H1 (cell line): ENCODE data around the gene SAE1. TPM values are rescaled to one million over a fixed set of nuclear protein-coding genes. Genes with fewer than 3 reads are reported as not detected.
A peak's percentile ranks its signal among the peaks of the same experiment; 100 is the strongest.

Source experiments
- CTCF ChIA-PET: fragments of 300-600 bp; sonication (Branson Sonifier 250); formaldehyde crosslinking; loops from one replicate; lab custom pipeline; 2021; ENCODE audit not compliant: partially characterized antibody; lab: Charles Lee
- POLR2A ChIA-PET: fragments of 300-600 bp; sonication (Branson Sonifier 250); formaldehyde crosslinking; loops from one replicate; lab custom pipeline; 2021; ENCODE audit warnings: inconsistent platforms; ENCODE audit not compliant: partially characterized antibody; lab: Charles Lee
- DNase-seq, 2 experiments: peaks; one replicate each; pipeline versions ENCODE4 v3.0.0 to v3.0.0-alpha.2; 2010 to 2022; ENCODE audit warnings: low spot score in 2 of 2, low read depth in 1 of 2, mixed read lengths in 1 of 2
- FAIRE-seq: peaks from 2 replicates; lab custom pipeline; 2011; peaks lifted over from hg19 to GRCh38; lab: Jason Lieb, UNC
- H2AFZ ChIP-seq: 2 replicates; pipeline ENCODE4 v1.8.1; 2012; ENCODE audit warnings: low read length, inconsistent platforms
- H2AK5ac ChIP-seq: 2 replicates; pipeline ENCODE4 v1.6.1; 2013; ENCODE audit warnings: low read depth, low read length
- H2BK120ac ChIP-seq: replicated peaks from 2 replicates; pipeline ENCODE3; 2013; ENCODE audit warnings: low read depth, low read length, inconsistent platforms
- H2BK12ac ChIP-seq: 2 replicates; pipeline ENCODE4 v1.6.1; 2013; ENCODE audit warnings: low read depth, low read length
- H2BK15ac ChIP-seq: 2 replicates; pipeline ENCODE4 v1.6.1; 2013; ENCODE audit warnings: low read length
- H2BK20ac ChIP-seq: 2 replicates; pipeline ENCODE4 v1.6.1; 2013; ENCODE audit warnings: low read length
- H2BK5ac ChIP-seq: 2 replicates; pipeline ENCODE4 v1.6.1; 2013; ENCODE audit warnings: low read depth, low read length
- H3K14ac ChIP-seq: 2 replicates; pipeline ENCODE4 v1.6.1; 2013; ENCODE audit warnings: inconsistent platforms; ENCODE audit not compliant: insufficient read length
- H3K18ac ChIP-seq: 2 replicates; pipeline ENCODE4 v1.6.1; 2013; ENCODE audit warnings: low read length; ENCODE audit errors: extremely low read depth
- H3K23ac ChIP-seq: 2 replicates; pipeline ENCODE4 v1.6.1; 2013; ENCODE audit warnings: inconsistent platforms; ENCODE audit not compliant: insufficient read length
- H3K23me2 ChIP-seq: 2 replicates; pipeline ENCODE4 v1.6.1; 2013; ENCODE audit warnings: low read depth, low read length
- H3K27ac ChIP-seq: 2 replicates; pipeline ENCODE4 v1.6.1; 2011; ENCODE audit warnings: low read depth, low read length, inconsistent platforms
- H3K27me3 ChIP-seq, 4 experiments: replicated peaks in 1 of 4; 1 replicate in 1 of 4; 2 replicates in 3 of 4; pipeline versions ENCODE4 v1.6.1 to v1.8.1; 2011 to 2013; ENCODE audit warnings: low read length in 3 of 4, mild to moderate bottlenecking in 3 of 4, inconsistent platforms in 2 of 4, mixed read lengths in 2 of 4, moderate library complexity in 1 of 4; ENCODE audit not compliant: control insufficient read depth in 3 of 4, insufficient read depth in 3 of 4; ENCODE audit errors: extremely low read depth in 1 of 4
- H3K36me3 ChIP-seq, 4 experiments: 2 replicates each; pipeline versions ENCODE4 v1.6.1 to v1.8.1; 2011 to 2013; ENCODE audit warnings: mild to moderate bottlenecking in 4 of 4, low read length in 3 of 4, moderate library complexity in 2 of 4, control low read depth in 1 of 4, inconsistent platforms in 1 of 4; ENCODE audit not compliant: insufficient read depth in 4 of 4, control insufficient read depth in 2 of 4
- H3K4ac ChIP-seq: replicated peaks from 2 replicates; pipeline ENCODE3; 2013; ENCODE audit warnings: low read length, low read depth, mixed read lengths, inconsistent platforms; ENCODE audit not compliant: insufficient read length
- H3K4me1 ChIP-seq, 4 experiments: replicated peaks in 1 of 4; 1 replicate in 1 of 4; 2 replicates in 3 of 4; pipeline versions ENCODE4 v1.6.1 to v1.8.1; 2011 to 2013; ENCODE audit warnings: low read length in 3 of 4, inconsistent platforms in 2 of 4, mixed read lengths in 1 of 4; ENCODE audit not compliant: insufficient read depth in 4 of 4, control insufficient read depth in 3 of 4
- H3K4me2 ChIP-seq, 2 experiments: 2 replicates each; pipeline versions ENCODE4 v1.6.1 to v1.8.1; 2011 to 2013; ENCODE audit warnings: low read depth in 2 of 2, low read length in 2 of 2, control low read depth in 1 of 2, inconsistent platforms in 1 of 2, mild to moderate bottlenecking in 1 of 2; ENCODE audit not compliant: insufficient read depth in 1 of 2
- H3K4me3 ChIP-seq, 4 experiments: fragments of 200-600, 300-600 bp in 1 of 4; sonication (generic), shearing (Covaris generic), sonication (Bioruptor Twin) in 1 of 4; 2 replicates each; pipeline versions ENCODE4 v1.5.1 to v1.8.1; 2011 to 2016; ENCODE audit warnings: low read length in 4 of 4, low read depth in 3 of 4, control low read depth in 2 of 4, inconsistent platforms in 2 of 4, mild to moderate bottlenecking in 2 of 4, mixed read lengths in 1 of 4, moderate library complexity in 1 of 4; ENCODE audit not compliant: insufficient read depth in 2 of 4; ENCODE audit errors: extremely low read depth in 1 of 4
- H3K56ac ChIP-seq: replicated peaks from 2 replicates; pipeline ENCODE3; 2013; ENCODE audit warnings: low read depth, mild to moderate bottlenecking, mixed read lengths, low read length, inconsistent platforms; ENCODE audit not compliant: insufficient read length
- H3K79me1 ChIP-seq: 2 replicates; pipeline ENCODE4 v1.6.1; 2013; ENCODE audit warnings: low read depth, low read length, control low read depth
- H3K79me2 ChIP-seq, 2 experiments: 2 replicates each; pipeline versions ENCODE4 v1.6.1 to v1.8.1; 2012 to 2013; ENCODE audit warnings: low read length in 2 of 2, mild to moderate bottlenecking in 2 of 2, inconsistent platforms in 1 of 2; ENCODE audit not compliant: insufficient read depth in 2 of 2, control insufficient read depth in 1 of 2
- H3K9ac ChIP-seq, 4 experiments: replicated peaks in 1 of 4; 1 replicate in 1 of 4; 2 replicates in 3 of 4; pipeline versions ENCODE4 v1.6.1 to v1.8.1; 2011 to 2013; ENCODE audit warnings: low read depth in 3 of 4, low read length in 3 of 4, control low read depth in 2 of 4, mild to moderate bottlenecking in 2 of 4, moderate library complexity in 2 of 4, inconsistent platforms in 1 of 4; ENCODE audit errors: extremely low read depth in 1 of 4
- H3K9me3 ChIP-seq, 2 experiments: 2 replicates each; pipeline versions ENCODE4 v1.6.1 to v1.8.1; 2012 to 2013; ENCODE audit warnings: mild to moderate bottlenecking in 2 of 2, moderate library complexity in 2 of 2, control low read depth in 1 of 2, inconsistent platforms in 1 of 2, low read depth in 1 of 2, low read length in 1 of 2, mixed read lengths in 1 of 2; ENCODE audit not compliant: insufficient read depth in 2 of 2
- H4K20me1 ChIP-seq, 2 experiments: replicated peaks in 1 of 2; 2 replicates each; pipeline versions ENCODE3 to v1.8.1; 2011 to 2013; ENCODE audit warnings: inconsistent platforms in 2 of 2, low read length in 2 of 2, mild to moderate bottlenecking in 1 of 2; ENCODE audit not compliant: insufficient read depth in 2 of 2, control insufficient read depth in 1 of 2
- H4K5ac ChIP-seq: 2 replicates; pipeline ENCODE4 v1.6.1; 2013; ENCODE audit warnings: low read length, low read depth, mixed read lengths, inconsistent platforms; ENCODE audit not compliant: insufficient read length
- H4K8ac ChIP-seq: 2 replicates; pipeline ENCODE4 v1.8.0; 2013; ENCODE audit warnings: mild to moderate bottlenecking, moderate library complexity, low read length, inconsistent platforms; ENCODE audit not compliant: insufficient read depth; ENCODE audit errors: extremely low read depth
- H4K91ac ChIP-seq: replicated peaks from 2 replicates; pipeline ENCODE3; 2013; ENCODE audit warnings: low read length, mixed read lengths, inconsistent platforms; ENCODE audit not compliant: insufficient read length
- CHD2 ChIP-seq: IDR thresholded peaks from 2 replicates; pipeline ENCODE4 v1.6.1; 2012; ENCODE audit warnings: low read length, improper control_type of control experiment
- CTCF ChIP-seq, 3 experiments: IDR thresholded peaks; 1 replicate in 2 of 3; 2 replicates in 1 of 3; pipeline versions ENCODE4 v1.5.1 to v1.6.1; 2011; ENCODE audit warnings: low read length in 3 of 3, mild to moderate bottlenecking in 3 of 3, inconsistent platforms in 2 of 3, low read depth in 1 of 3, moderate library complexity in 1 of 3; ENCODE audit not compliant: insufficient read depth in 1 of 3; ENCODE audit errors: control extremely low read depth in 1 of 3
- GABPA ChIP-seq: IDR thresholded peaks from 2 replicates; pipeline ENCODE4 v1.6.1; 2011; ENCODE audit warnings: mild to moderate bottlenecking, low read length, moderate library complexity, borderline replicate concordance; ENCODE audit not compliant: insufficient read depth
- JUN ChIP-seq: IDR thresholded peaks from 2 replicates; pipeline ENCODE4 v1.6.1; 2011; ENCODE audit warnings: low read depth, mild to moderate bottlenecking, improper control_type of control experiment, low read length
- POLR2A ChIP-seq, 2 experiments: IDR thresholded peaks; 1 replicate in 1 of 2; 2 replicates in 1 of 2; pipeline ENCODE4 v1.6.1; 2011; ENCODE audit warnings: low read depth in 2 of 2, low read length in 2 of 2, mild to moderate bottlenecking in 2 of 2; ENCODE audit errors: control extremely low read depth in 1 of 2
- POLR2AphosphoS5 ChIP-seq: IDR thresholded peaks from 2 replicates; pipeline ENCODE4 v1.6.1; 2011; ENCODE audit warnings: low read depth, low read length
- RAD21 ChIP-seq, 2 experiments: IDR thresholded peaks in 1 of 2; conservative IDR thresholded peaks in 1 of 2; 2 replicates each; pipeline ENCODE4 v1.6.1; 2011; ENCODE audit warnings: low read depth in 2 of 2, low read length in 2 of 2, improper control_type of control experiment in 1 of 2, inconsistent platforms in 1 of 2, mild to moderate bottlenecking in 1 of 2, moderate library complexity in 1 of 2
- RBBP5 ChIP-seq: IDR thresholded peaks from 2 replicates; pipeline ENCODE4 v1.7.1; 2012; ENCODE audit warnings: low read depth, mild to moderate bottlenecking, inconsistent platforms, low read length, moderate library complexity, borderline replicate concordance
- SP2 ChIP-seq: IDR thresholded peaks from 2 replicates; pipeline ENCODE4 v1.6.1; 2012; ENCODE audit warnings: mild to moderate bottlenecking, low read length, inconsistent platforms
- SP4 ChIP-seq: IDR thresholded peaks from 2 replicates; pipeline ENCODE4 v1.6.1; 2012; ENCODE audit warnings: low read length, inconsistent platforms
- TBP ChIP-seq: IDR thresholded peaks from 2 replicates; pipeline ENCODE4 v1.6.1; 2011; ENCODE audit warnings: low read depth, low read length, improper control_type of control experiment
- WGBS, 2 experiments: shearing (Covaris generic) in 1 of 2; methylation state at CpG; one replicate each; pipeline versions ENCODE4 v1.1.6 to v1.1.7; 2013 to 2015; ENCODE audit warnings: low lambda C conversion rate in 2 of 2, mixed read lengths in 2 of 2, inconsistent platforms in 1 of 2, low coverage in 1 of 2, missing lambda C conversion rate in 1 of 2; ENCODE audit not compliant: insufficient replicate concordance in 2 of 2, insufficient coverage in 1 of 2, insufficient read length in 1 of 2; ENCODE audit errors: extremely low coverage in 1 of 2, missing lambda C conversion rate in 1 of 2; 5-methylcytosine and 5-hydroxymethylcytosine counted together
- polyA plus RNA-seq, 7 experiments: library from polyadenylated mRNA; depleted of rRNA in 3 of 7; stranded (reverse) in 5 of 7; unstranded in 2 of 7; fragments of >200 nt in 5 of 7; fragments of 200-250 nt in 2 of 7; gene quantifications; 1 replicate in 5 of 7; 2 replicates in 1 of 7; 4 replicates in 1 of 7; pipeline versions ENCODE4 v1.2.1 to v1.2.3, GENCODE V29; 2011 to 2013; ENCODE audit warnings: missing spikeins in 2 of 7, mixed read lengths in 2 of 7
- total RNA-seq: library from RNA; stranded (reverse); fragmentation: NEBNext Ultra II Directional; extraction: Animal tissue kit (Norgen Biotek cat#: 25700); gene quantifications from 2 replicates; pipeline ENCODE4 v1.2.1, GENCODE V29; 2021

SAE1 gene
- total and polyA plus RNA-seq, 2 of the 8 experiments (the other 6 are each of a cell fraction or from before 2014, with no cell fraction given) = 213 to 268 TPM

GRCh38 chr19:47096100-47096704 is 34.4 kb upstream of the SAE1 start:
- H3K4me2 ChIP-seq = no peak overlapping the region
- FAIRE-seq (no peak), DNase-seq (no peak)
- H2BK15ac ChIP-seq = no peak overlapping the region
- H3K36me3 ChIP-seq = peaks cover 4 to 29% (median 11%) of the 10 kb centered on the region in 4 experiments; a peak in 7 of 8 replicates
- H2BK12ac ChIP-seq = no peak overlapping the region
- H3K23ac ChIP-seq = no peak overlapping the region
- H2AK5ac ChIP-seq = no peak overlapping the region
- 92% methylated on average over 12 of the region's 12 CpGs; no CpG with 5 or more reads in 1 of the 2 experiments for WGBS, 2 experiments
- H3K18ac ChIP-seq = no peak overlapping the region
- H2BK20ac ChIP-seq = no peak overlapping the region
- ChIA-PET POLR2A (interaction anchor here (0.7 to 13.8 kb wide), 9 partner anchors 11 to 266 kb away, joined by 3 to 209 read pairs (median 4); partner anchors contain the start of gene ZC3H4), CTCF (interaction anchor here (0.8 to 4.7 kb wide), 6 partner anchors 11 to 148 kb away, joined by 3 to 32 read pairs (median 4); no protein-coding TSS in a partner anchor)
- no peak overlapping the region for H3K4me3 ChIP-seq
- no peaks in the 10 kb centered on the region for H3K9me3 ChIP-seq
- H3K4ac ChIP-seq = no peak overlapping the region
- no peak overlapping the region for H3K27ac ChIP-seq
- H3K4me1 ChIP-seq = peaks cover 2 to 8% (median 4%) of the 10 kb centered on the region in 4 experiments; a peak in 3 of 7 replicates
- H2BK5ac ChIP-seq = peak overlapping the region; percentile 66; the same call in 1 of the 2 replicates
- no peaks in the 10 kb centered on the region for H3K23me2 ChIP-seq
- H3K14ac ChIP-seq = no peak overlapping the region
- peaks cover 7 to 69% of the 10 kb centered on the region in 2 experiments for H3K79me2 ChIP-seq
- peaks cover 15 to 18% of the 10 kb centered on the region in 2 experiments for H4K20me1 ChIP-seq
- peaks cover 18% of the 10 kb centered on the region for H3K79me1 ChIP-seq
- no peak overlapping the region for H2AFZ ChIP-seq
- no peak overlapping the region for H4K5ac ChIP-seq
- no peak overlapping the region for H4K91ac ChIP-seq
- H2BK120ac ChIP-seq = no peak overlapping the region
- H4K8ac ChIP-seq = no peak overlapping the region
- H3K27me3 ChIP-seq = no peaks in the 10 kb centered on the region; a peak in 1 of 7 replicates
- H3K56ac ChIP-seq = no peak overlapping the region
- H3K9ac ChIP-seq = peak overlapping the region in 1 of 4 experiments; percentile 28; a peak in 1 of 7 replicates
- no peak for TF ChIP-seq POLR2A (IDR thresholded peaks at IDR 0.05; ENCODE audit: control extremely low read depth in 1 of 2, low read depth in 2 of 2, low read length in 2 of 2)
- TF ChIP-seq CHD2 = no peak
- TF ChIP-seq CTCF (IDR thresholded peaks at IDR 0.05; ENCODE audit: control extremely low read depth in 1 of 3, insufficient read depth in 1 of 3, low read depth in 1 of 3, low read length in 3 of 3) = no peak
- no peak for TF ChIP-seq JUN
- TF ChIP-seq POLR2AphosphoS5 = no peak
- TF ChIP-seq TBP = no peak
- no peak for TF ChIP-seq GABPA
- TF ChIP-seq RBBP5 = no peak
- no peak for TF ChIP-seq RAD21 (IDR thresholded peaks at IDR 0.05 in 1 of 2, conservative IDR thresholded peaks at IDR 0.05 in 1 of 2; ENCODE audit: low read depth in 2 of 2, low read length in 2 of 2)
- no peak for TF ChIP-seq SP2
- no peak for TF ChIP-seq SP4
